ENCODE data around the gene RGS17. TPM values are rescaled to one million over a fixed set of nuclear protein-coding genes. Genes with fewer than 3 reads are reported as not detected.
"Not testable (repeated sequence)": the region's sequence is repeated elsewhere in the genome, so short reads cannot be mapped to it uniquely, and the experiment has no call there.

RGS17 gene
- total RNA-seq (2014; rRNA removed; shearing (Covaris generic)), result 1.3 and 2.0 TPM in 2 replicates

GRCh38 chr6:153131037-153131981 is at the start of gene RGS17:
TSS of gene RGS17 (minus strand) at chr6:153131282. CDS start at chr6:153044018, 87,264 bp downstream.
- no peak for DNase-seq (ENCODE audit: low spot score)

GRCh38 chr6:153172815-153173214 is 41.7 kb upstream of the RGS17 start:
- DNase-seq (ENCODE audit: low spot score), result no peak

GRCh38 chr6:153170511-153170910 is 39.4 kb upstream of the RGS17 start:
- peak; percentile 21 for DNase-seq (ENCODE audit: low spot score)

- no peak for DNase-seq (ENCODE audit: low spot score)
Observed at GRCh38 chr6:153167907-153168306, 36.8 kb upstream of the RGS17 start.

GRCh38 chr6:153167061-153167891 is 36.2 kb upstream of the RGS17 start:
- peak; percentile 75 for DNase-seq (ENCODE audit: low spot score)

GRCh38 chr6:153162646-153163045 is 31.6 kb upstream of the RGS17 start:
- no peak for DNase-seq (ENCODE audit: low spot score)

- no peak for DNase-seq (ENCODE audit: low spot score)
Observed at GRCh38 chr6:153162172-153162571, 31.1 kb upstream of the RGS17 start.

GRCh38 chr6:153160221-153160620 is 29.1 kb upstream of the RGS17 start:
- no peak for DNase-seq (ENCODE audit: low spot score)

GRCh38 chr6:153150752-153151440 is 19.8 kb upstream of the RGS17 start:
- DNase-seq (ENCODE audit: low spot score), result peak; percentile 52

- DNase-seq (ENCODE audit: low spot score), result no peak
Observed at GRCh38 chr6:153150371-153150751, 19.3 kb upstream of the RGS17 start.

GRCh38 chr6:153149891-153150290 is 18.8 kb upstream of the RGS17 start:
- no peak for DNase-seq (ENCODE audit: low spot score)

- no peak for DNase-seq (ENCODE audit: low spot score)
Observed at GRCh38 chr6:153146413-153146812, 15.3 kb upstream of the RGS17 start.

- DNase-seq (ENCODE audit: low spot score), result no peak
Observed at GRCh38 chr6:153145591-153145990, 14.5 kb upstream of the RGS17 start.

GRCh38 chr6:153143200-153143599 is 12.1 kb upstream of the RGS17 start:
- peak; percentile 45 for DNase-seq (ENCODE audit: low spot score)

GRCh38 chr6:153140299-153140698 is 9.2 kb upstream of the RGS17 start:
- DNase-seq (ENCODE audit: low spot score), result no peak

GRCh38 chr6:153138930-153139329 is 7.8 kb upstream of the RGS17 start:
- no peak for DNase-seq (ENCODE audit: low spot score)

- no peak for DNase-seq (ENCODE audit: low spot score)
Observed at GRCh38 chr6:153135681-153136080, 4.6 kb upstream of the RGS17 start.

GRCh38 chr6:153133667-153134066 is 2.6 kb upstream of the RGS17 start:
- DNase-seq (ENCODE audit: low spot score), result not testable (repeated sequence)

- DNase-seq (ENCODE audit: low spot score), result no peak
Observed at GRCh38 chr6:153130515-153131036, 506 bp downstream of the RGS17 start.

GRCh38 chr6:153129873-153130514 is 1.1 kb downstream of the RGS17 start:
- DNase-seq (ENCODE audit: low spot score), result no peak

GRCh38 chr6:153126218-153126617 is 4.9 kb downstream of the RGS17 start:
- DNase-seq (ENCODE audit: low spot score), result peak; percentile 77

Data from HT-29 (cell line).